A549 (cell line): ENCODE data around the gene MAT2A. TPM values are rescaled to one million over a fixed set of nuclear protein-coding genes. Genes with fewer than 3 reads are reported as not detected.

Experiments used
- ATAC-seq, 2 experiments: fragments of 200-7000 bp in 1 of 2; fragments of >200 bp in 1 of 2; cut with Nextera tagmentation in 1 of 2; cut with Tn5 transposase in 1 of 2; 3 replicates each; pipeline versions ENCODE4 v1.8.0 to v1.9.1; 2018 to 2020; ENCODE audit warnings: mild to moderate bottlenecking in 1 of 2, moderate library complexity in 1 of 2
- CTCF ChIA-PET: fragments of 300-600 bp; sonication (Branson Sonifier 250); formaldehyde crosslinking; extraction: SDS; loops from one replicate; lab custom pipeline; 2021; ENCODE audit warnings: antibody characterized with exemption, inconsistent platforms; lab: Yijun Ruan, JAX
- POLR2A ChIA-PET: fragments of 350-600 bp; formaldehyde crosslinking; extraction: SDS; loops from one replicate; lab custom pipeline; 2021; ENCODE audit warnings: antibody characterized with exemption, inconsistent platforms; lab: Yijun Ruan, JAX
- DNase-seq, 2 experiments: peaks; one replicate each; pipeline versions ENCODE4 v3.0.0 to v3.0.0-alpha.2; 2011 to 2016; ENCODE audit warnings: low read depth in 1 of 2, low spot score in 1 of 2
- FAIRE-seq: peaks from 2 replicates; lab custom pipeline; 2011; peaks lifted over from hg19 to GRCh38; lab: Jason Lieb, UNC
- H3K27ac ChIP-seq, 2 experiments: fragments of >200 bp; sonication (Bioruptor Twin); formaldehyde crosslinking; 3 replicates each; pipeline ENCODE4 v1.5.1; 2016 to 2017
- H3K4me1 ChIP-seq: fragments of >200 bp; sonication (Bioruptor Twin); formaldehyde crosslinking; 3 replicates; pipeline ENCODE4 v1.6.1; 2016
- H3K4me2 ChIP-seq: fragments of >200 bp; sonication (Bioruptor Twin); formaldehyde crosslinking; 3 replicates; pipeline ENCODE4 v1.6.1; 2016
- H3K4me3 ChIP-seq: fragments of >200 bp; sonication (Bioruptor Twin); formaldehyde crosslinking; 3 replicates; pipeline ENCODE4 v1.5.1; 2016
- H3K9me3 ChIP-seq: fragments of >200 bp; sonication (Bioruptor Twin); formaldehyde crosslinking; 3 replicates; pipeline ENCODE4 v1.6.1; 2016
- CEBPB ChIP-seq, 2 experiments: fragments of >200 bp in 1 of 2; sonication (Bioruptor Twin) in 1 of 2; formaldehyde crosslinking in 1 of 2; IDR thresholded peaks; 2 replicates each; pipeline ENCODE4 v1.6.1; 2012 to 2016
- CHD2 ChIP-seq: fragments of 150-350 bp; IDR thresholded peaks from 2 replicates; pipeline ENCODE4 v1.6.1; 2014; ENCODE audit warnings: low read length; ENCODE audit not compliant: partially characterized antibody
- FOSL2 ChIP-seq, 2 experiments: fragments of 450-650 bp in 1 of 2; fragments of >200 bp in 1 of 2; sonication (Bioruptor Twin) in 1 of 2; formaldehyde crosslinking; IDR thresholded peaks; 2 replicates each; pipeline versions ENCODE4 v1.5.0 to v1.6.1; 2016 to 2020; ENCODE audit warnings: mild to moderate bottlenecking in 1 of 2, moderate library complexity in 1 of 2
- HEYL ChIP-seq: fragments of 250-450 bp; sonication (Bioruptor Pico); IDR thresholded peaks from 2 replicates; pipeline ENCODE4 v1.8.0; 2021; ENCODE audit warnings: mild to moderate bottlenecking, moderate library complexity
- HOXA7 ChIP-seq: fragments of 250-450 bp; sonication (Bioruptor Pico); IDR thresholded peaks from 2 replicates; pipeline ENCODE4 v1.5.0; 2020; ENCODE audit warnings: mild to moderate bottlenecking, moderate library complexity
- NR3C1 ChIP-seq: fragments of >200 bp; sonication (Bioruptor Twin); formaldehyde crosslinking; IDR thresholded peaks from 3 replicates; pipeline ENCODE4 v1.6.1; 2017
- POLR2A ChIP-seq: IDR thresholded peaks from 2 replicates; pipeline ENCODE4 v1.6.1; 2012; ENCODE audit warnings: mild to moderate bottlenecking, low read length
- RNF2 ChIP-seq: fragments of 200-600 bp; sonication (generic); IDR thresholded peaks from 2 replicates; pipeline ENCODE4 v1.6.1; 2016; ENCODE audit warnings: low read depth, mild to moderate bottlenecking, antibody characterized with exemption, moderate library complexity, borderline replicate concordance
- SMC3 ChIP-seq: fragments of >200 bp; sonication (Bioruptor Twin); formaldehyde crosslinking; IDR thresholded peaks from 3 replicates; pipeline ENCODE4 v1.6.1; 2018; ENCODE audit warnings: inconsistent platforms
- TP53 ChIP-seq: fragments of 250-450 bp; sonication (Bioruptor Pico); IDR thresholded peaks from 2 replicates; pipeline ENCODE4 v1.5.0; 2021; ENCODE audit warnings: mild to moderate bottlenecking, moderate library complexity
- ZFP36 ChIP-seq: fragments of 450-650 bp; IDR thresholded peaks from 2 replicates; pipeline ENCODE4 v1.6.1; 2014; ENCODE audit warnings: borderline replicate concordance; ENCODE audit not compliant: partially characterized antibody
- WGBS: methylation state at CpG from one replicate; pipeline ENCODE4 v1.1.6; 2017; ENCODE audit errors: missing lambda C conversion rate; 5-methylcytosine and 5-hydroxymethylcytosine counted together
- polyA plus RNA-seq, 4 experiments: library from polyadenylated mRNA; depleted of rRNA in 3 of 4; stranded (reverse); fragments of >200 nt; fragmentation: RNase III in 1 of 4; extraction: RNeasy Plus Mini Kit Qiagen cat#74134 plus additional on column Dnase treatment in 1 of 4; gene quantifications; 2 replicates in 3 of 4; 3 replicates in 1 of 4; pipeline ENCODE4 v1.2.3, GENCODE V29; 2011 to 2017
- TF ChIP-seq, protein P1 (sequence below): fragments of 250-450 bp; sonication (Bioruptor Pico); IDR thresholded peaks from 2 replicates; pipeline ENCODE4 v1.5.0; 2021; ENCODE audit warnings: mild to moderate bottlenecking, moderate library complexity, borderline replicate concordance
- TF ChIP-seq, protein P2 (sequence below): IDR thresholded peaks from 2 replicates; pipeline ENCODE4 v1.6.1; 2012
- TF ChIP-seq, protein P3 (sequence below): fragments of 200-600 bp; sonication (generic); IDR thresholded peaks from 2 replicates; pipeline ENCODE4 v1.6.1; 2016; ENCODE audit warnings: antibody characterized with exemption, mild to moderate bottlenecking, moderate library complexity
- TF ChIP-seq, protein P4 (sequence below): IDR thresholded peaks from 2 replicates; pipeline ENCODE4 v1.6.1; 2012; ENCODE audit warnings: low read depth, borderline replicate concordance

Gene MAT2A
- polyA plus RNA-seq, 2 of the 4 experiments (the other 2 are of a cell fraction) = 370 to 1,024 TPM

DNA sequence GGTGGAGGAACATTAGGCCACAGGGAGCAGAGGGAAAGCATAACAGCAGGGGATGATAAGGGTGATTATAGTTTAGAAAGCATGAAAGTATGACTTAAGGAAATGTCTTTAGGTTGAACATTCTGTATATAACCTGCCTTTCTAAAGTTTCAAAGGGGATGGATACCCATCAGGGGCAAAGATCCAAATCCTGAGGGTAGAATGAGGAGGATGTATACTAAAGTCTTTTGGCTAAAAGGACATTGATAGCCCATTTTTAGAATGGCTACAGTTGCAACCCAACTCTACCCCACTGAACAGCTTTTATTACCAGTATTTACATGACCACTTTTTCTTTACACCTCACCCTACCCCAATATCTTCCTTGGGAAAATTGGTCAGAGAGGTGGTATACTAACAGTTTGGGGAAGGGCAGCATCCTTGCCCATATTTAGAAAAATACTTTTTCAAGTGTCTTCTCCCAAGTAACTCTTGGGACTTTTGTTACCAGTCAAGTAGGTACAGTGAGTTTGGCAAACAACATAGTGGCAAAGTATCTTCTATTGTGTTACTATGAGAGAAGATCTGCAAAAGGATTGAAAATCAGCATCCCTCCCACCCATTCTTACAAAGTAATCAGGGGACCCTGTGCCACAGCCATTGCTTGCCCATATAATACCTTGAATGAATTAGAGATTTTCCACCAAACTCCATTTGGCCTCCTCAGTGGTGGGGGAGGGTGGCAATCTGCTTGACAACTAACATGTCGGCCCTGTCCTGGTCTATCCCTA is 8.3 kb downstream of the MAT2A start (continued):
- TF ChIP-seq, protein P1, sequence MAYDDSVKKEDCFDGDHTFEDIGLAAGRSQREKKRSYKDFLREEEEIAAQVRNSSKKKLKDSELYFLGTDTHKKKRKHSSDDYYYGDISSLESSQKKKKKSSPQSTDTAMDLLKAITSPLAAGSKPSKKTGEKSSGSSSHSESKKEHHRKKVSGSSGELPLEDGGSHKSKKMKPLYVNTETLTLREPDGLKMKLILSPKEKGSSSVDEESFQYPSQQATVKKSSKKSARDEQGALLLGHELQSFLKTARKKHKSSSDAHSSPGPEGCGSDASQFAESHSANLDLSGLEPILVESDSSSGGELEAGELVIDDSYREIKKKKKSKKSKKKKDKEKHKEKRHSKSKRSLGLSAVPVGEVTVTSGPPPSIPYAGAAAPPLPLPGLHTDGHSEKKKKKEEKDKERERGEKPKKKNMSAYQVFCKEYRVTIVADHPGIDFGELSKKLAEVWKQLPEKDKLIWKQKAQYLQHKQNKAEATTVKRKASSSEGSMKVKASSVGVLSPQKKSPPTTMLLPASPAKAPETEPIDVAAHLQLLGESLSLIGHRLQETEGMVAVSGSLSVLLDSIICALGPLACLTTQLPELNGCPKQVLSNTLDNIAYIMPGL (CRISPR knock-in tag) = no peak; the same call in 1 of the 2 replicates
- TF ChIP-seq RNF2 (no peak), HOXA7 (CRISPR knock-in tag) (peak; percentile 48; the same call in 1 of the 2 replicates)

DNA sequence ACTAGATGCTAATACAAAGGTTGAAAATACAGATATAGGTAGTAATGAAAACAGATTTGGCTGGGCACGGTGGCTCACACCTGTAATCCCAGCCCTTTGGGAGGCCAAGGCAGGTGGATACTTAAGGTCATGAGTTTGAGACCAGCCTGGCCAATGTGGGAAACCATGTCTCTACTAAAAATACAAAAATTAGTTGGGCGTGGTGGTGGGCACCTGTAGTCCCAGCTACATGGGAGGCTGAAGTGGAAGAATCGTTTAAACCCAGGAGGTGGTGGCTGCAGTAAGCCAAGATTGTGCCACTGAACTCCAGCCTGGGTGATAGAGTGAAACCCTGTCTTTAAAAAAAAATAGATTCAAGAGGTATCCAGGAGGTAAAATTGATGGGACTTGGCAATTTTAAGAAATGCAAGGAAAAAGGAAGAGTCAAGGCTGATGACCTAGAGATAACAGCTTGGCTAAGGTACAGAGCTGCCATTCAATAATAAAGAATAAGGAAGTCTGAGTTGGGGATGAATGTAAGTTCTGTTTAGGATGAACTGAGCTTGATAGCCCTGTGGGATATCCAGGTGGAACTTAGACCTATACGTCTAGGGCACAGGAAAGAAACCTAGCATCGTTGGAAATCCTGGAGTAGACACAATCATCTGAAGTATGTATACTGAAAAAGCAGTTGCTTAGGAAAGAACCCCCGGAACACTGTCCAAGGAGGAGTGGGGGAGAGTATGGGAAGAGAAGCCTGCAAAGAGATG is 9.1 kb downstream of the MAT2A start:
- Histone ChIP-seq H3K9me3 (no peaks in the 10 kb centered on the region), H3K4me3 (no peak overlapping the region), H3K27ac (0 out of 6 replicates have a peak overlapping the region, but pooled peaks of 1 of the 2 experiments have one; percentile 11), H3K4me1 (peaks cover 49% of the 10 kb centered on the region), H3K4me2 (no peak overlapping the region)
- whole genome bisulfite sequencing = 68% methylated on average over 6 of the region's 6 CpGs
- peak; percentile 16 for TF ChIP-seq CHD2
- peak; percentile 27; the same call in 1 of the 2 replicates for TF ChIP-seq TP53 (CRISPR knock-in tag)
- no peak for TF ChIP-seq CEBPB (IDR thresholded peaks at IDR 0.05)
- ChIA-PET POLR2A (interaction anchor here (0.6 to 9.0 kb wide), 7 partner anchors 8 to 507 kb away, joined by 3 to 116 read pairs (median 4); partner anchors contain the start of genes MAT2A, RNF181 and SH2D6), CTCF (interaction anchor here (0.8 to 35.5 kb wide), 6 partner anchors 9 to 198 kb away, joined by 3 to 1185 read pairs (median 120); partner anchors contain the start of genes CAPG, GGCX, MAT2A and SH2D6)
- FAIRE-seq (no peak), ATAC-seq (peak; percentile 7 to 12; a peak in 5 of 6 replicates), DNase-seq (no peak)

DNA sequence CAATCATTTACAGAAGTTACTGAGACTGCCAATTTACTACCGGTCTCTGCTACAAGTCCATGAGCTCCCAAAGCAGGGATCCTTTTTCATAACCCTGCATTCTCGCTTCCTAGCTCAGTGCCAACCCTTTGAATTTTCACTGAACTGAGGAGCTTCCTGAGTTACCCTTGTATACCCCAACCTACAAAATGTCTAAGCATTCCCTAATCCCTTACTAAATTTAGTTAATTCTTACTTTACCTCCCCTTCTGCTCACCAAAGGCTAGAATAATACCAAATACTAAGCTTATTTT is 9.6 kb downstream of the MAT2A start:
- Histone ChIP-seq H3K9me3 (no peaks in the 10 kb centered on the region), H3K4me2 (no peak overlapping the region), H3K4me3 (no peak overlapping the region), H3K4me1 (peaks cover 44% of the 10 kb centered on the region), H3K27ac (0 out of 6 replicates have a peak overlapping the region, but pooled peaks of 1 of the 2 experiments have one; percentile 11)
- DNase-seq (no peak), ATAC-seq (0 out of 6 replicates have a peak, but pooled peaks of 1 of the 2 experiments have one; percentile 8), FAIRE-seq (no peak)
- CTCF ChIA-PET = interaction anchor here (0.8 to 35.5 kb wide), 8 partner anchors 9 to 199 kb away, joined by 3 to 1185 read pairs (median 30); partner anchors contain the start of genes CAPG, GGCX, MAT2A and SH2D6
- POLR2A ChIA-PET = interaction anchor here (0.6 to 9.0 kb wide), 6 partner anchors 9 to 508 kb away, joined by 3 to 116 read pairs (median 5); partner anchors contain the start of genes MAT2A, RNF181 and SH2D6
- TF ChIP-seq RNF2 (no peak), HEYL (no peak), CHD2 (no peak), POLR2A (no peak), CEBPB (IDR thresholded peaks at IDR 0.05) (no peak), ZFP36 (no peak), SMC3 (no peak), NR3C1 (no peak), FOSL2 (IDR thresholded peaks at IDR 0.05) (no peak), FOSL2 (CRISPR knock-in tag; IDR thresholded peaks at IDR 0.05) (no peak), TP53 (CRISPR knock-in tag) (no peak)
- TF ChIP-seq, protein P2, sequence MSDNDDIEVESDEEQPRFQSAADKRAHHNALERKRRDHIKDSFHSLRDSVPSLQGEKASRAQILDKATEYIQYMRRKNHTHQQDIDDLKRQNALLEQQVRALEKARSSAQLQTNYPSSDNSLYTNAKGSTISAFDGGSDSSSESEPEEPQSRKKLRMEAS = no peak
- TF ChIP-seq, protein P3, sequence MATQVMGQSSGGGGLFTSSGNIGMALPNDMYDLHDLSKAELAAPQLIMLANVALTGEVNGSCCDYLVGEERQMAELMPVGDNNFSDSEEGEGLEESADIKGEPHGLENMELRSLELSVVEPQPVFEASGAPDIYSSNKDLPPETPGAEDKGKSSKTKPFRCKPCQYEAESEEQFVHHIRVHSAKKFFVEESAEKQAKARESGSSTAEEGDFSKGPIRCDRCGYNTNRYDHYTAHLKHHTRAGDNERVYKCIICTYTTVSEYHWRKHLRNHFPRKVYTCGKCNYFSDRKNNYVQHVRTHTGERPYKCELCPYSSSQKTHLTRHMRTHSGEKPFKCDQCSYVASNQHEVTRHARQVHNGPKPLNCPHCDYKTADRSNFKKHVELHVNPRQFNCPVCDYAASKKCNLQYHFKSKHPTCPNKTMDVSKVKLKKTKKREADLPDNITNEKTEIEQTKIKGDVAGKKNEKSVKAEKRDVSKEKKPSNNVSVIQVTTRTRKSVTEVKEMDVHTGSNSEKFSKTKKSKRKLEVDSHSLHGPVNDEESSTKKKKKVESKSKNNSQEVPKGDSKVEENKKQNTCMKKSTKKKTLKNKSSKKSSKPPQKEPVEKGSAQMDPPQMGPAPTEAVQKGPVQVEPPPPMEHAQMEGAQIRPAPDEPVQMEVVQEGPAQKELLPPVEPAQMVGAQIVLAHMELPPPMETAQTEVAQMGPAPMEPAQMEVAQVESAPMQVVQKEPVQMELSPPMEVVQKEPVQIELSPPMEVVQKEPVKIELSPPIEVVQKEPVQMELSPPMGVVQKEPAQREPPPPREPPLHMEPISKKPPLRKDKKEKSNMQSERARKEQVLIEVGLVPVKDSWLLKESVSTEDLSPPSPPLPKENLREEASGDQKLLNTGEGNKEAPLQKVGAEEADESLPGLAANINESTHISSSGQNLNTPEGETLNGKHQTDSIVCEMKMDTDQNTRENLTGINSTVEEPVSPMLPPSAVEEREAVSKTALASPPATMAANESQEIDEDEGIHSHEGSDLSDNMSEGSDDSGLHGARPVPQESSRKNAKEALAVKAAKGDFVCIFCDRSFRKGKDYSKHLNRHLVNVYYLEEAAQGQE = no peak
- TF ChIP-seq, protein P4, sequence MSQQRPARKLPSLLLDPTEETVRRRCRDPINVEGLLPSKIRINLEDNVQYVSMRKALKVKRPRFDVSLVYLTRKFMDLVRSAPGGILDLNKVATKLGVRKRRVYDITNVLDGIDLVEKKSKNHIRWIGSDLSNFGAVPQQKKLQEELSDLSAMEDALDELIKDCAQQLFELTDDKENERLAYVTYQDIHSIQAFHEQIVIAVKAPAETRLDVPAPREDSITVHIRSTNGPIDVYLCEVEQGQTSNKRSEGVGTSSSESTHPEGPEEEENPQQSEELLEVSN = no peak
- 60% methylated on average over 2 of the region's 2 CpGs for WGBS
